Heart right ventricle (tissue), 16 donors: ENCODE results near the gene SPTBN1. TPM values are rescaled to one million over a fixed set of nuclear protein-coding genes. Genes with fewer than 3 reads are reported as not detected.

Experiments used
- ATAC-seq, 8 donors: fragments of 200-7000 bp; cut with Tn5 transposase; one replicate each; pipeline ENCODE4 v1.9.1; 2020; ENCODE audit warnings: mild to moderate bottlenecking in 8 of 8, moderate library complexity in 8 of 8, moderate number of reproducible peaks in 1 of 8
- DNase-seq, 2 donors: peaks; one replicate each; pipeline ENCODE4 v3.0.0-alpha.2; 2020
- H3K27ac ChIP-seq, 10 donors: fragments of 200-600 bp; sonication (generic) in 2 of 10; one replicate each; pipeline versions ENCODE4 v1.5.0 to v1.8.0; 2020 to 2022; ENCODE audit warnings: mild to moderate bottlenecking in 3 of 10
- H3K27me3 ChIP-seq, 7 donors: fragments of 200-600 bp; one replicate each; pipeline ENCODE4 v1.8.0; 2021 to 2022; ENCODE audit warnings: mild to moderate bottlenecking in 2 of 7
- H3K36me3 ChIP-seq, 9 donors: fragments of 200-600 bp; sonication (generic) in 1 of 9; one replicate each; pipeline versions ENCODE4 v1.5.0 to v1.8.0; 2020 to 2022; ENCODE audit warnings: mild to moderate bottlenecking in 2 of 9
- H3K4me1 ChIP-seq, 9 donors: fragments of 200-600 bp; sonication (generic) in 1 of 9; one replicate each; pipeline versions ENCODE4 v1.5.0 to v1.8.0; 2020 to 2022; ENCODE audit warnings: mild to moderate bottlenecking in 4 of 9
- H3K4me3 ChIP-seq, 10 donors: fragments of 200-600 bp; sonication (generic) in 2 of 10; one replicate each; pipeline versions ENCODE4 v1.5.0 to v1.8.0; 2020 to 2022; ENCODE audit warnings: mild to moderate bottlenecking in 7 of 10, moderate library complexity in 2 of 10
- H3K9me3 ChIP-seq, 11 donors: fragments of 200-600 bp in 10 of 11; sonication (generic) in 2 of 11; one replicate each; pipeline versions ENCODE4 v1.5.0 to v1.8.0; 2013 to 2022; ENCODE audit warnings: mild to moderate bottlenecking in 2 of 11, control low read depth in 1 of 11, moderate library complexity in 1 of 11
- CTCF ChIP-seq, 9 donors: fragments of 200-600 bp; sonication (generic) in 2 of 9; IDR thresholded peaks; one replicate each; pipeline versions ENCODE4 v1.5.0 to v1.8.0; 2021 to 2022; ENCODE audit warnings: antibody characterized with exemption in 9 of 9, mild to moderate bottlenecking in 5 of 9, moderate library complexity in 1 of 9
- WGBS, 2 donors: extraction: QIAGEN DNeasy Blood & Tissue Kit; methylation state at CpG; one replicate each; pipeline ENCODE4 v1.1.7; 2013; ENCODE audit warnings: inconsistent platforms in 1 of 2; 5-methylcytosine and 5-hydroxymethylcytosine counted together
- intact Hi-C, 10 donors: fragments of 100-400 bp; cut with DNase I; formaldehyde crosslinking; loops; one replicate each; pipeline versions ENCODE4 v1.11.1 to v1.14.2; 2022
- polyA plus RNA-seq, 2 donors: library from polyadenylated mRNA; stranded (reverse); fragments of 200-250 nt; gene quantifications; one replicate each; pipeline ENCODE4 v1.2.3, GENCODE V29; 2013
- total RNA-seq, 10 donors: library from RNA; stranded (reverse); fragmentation: NEBNext Ultra II Directional in 3 of 10; extraction: Animal tissue kit (Norgen Biotek cat#: 25700) in 3 of 10; gene quantifications; one replicate each; pipeline versions ENCODE4 v1.2.1 to v1.2.4, GENCODE V29; 2021 to 2023
- donor health status: Arrhythmogenic right ventricular cardiomyopathy.
- donor health status: ischemic (EF 13 %, LVEDD 7.1; RV severe dilation, severe dysfunction).
- donor health status: healthy with polysubstance abuse.
- donor health status: DM: no; HTN: yes; CAD: no.
- donor health status: DM: no; HTN: no; CAD: no.
- donor health status: ischemic (EF 25% LVEDD 6.9; RV normal size, moderate dysfunction).
- donor health status: ischemic (EF 25% LVEDD 5.7; RV mildly dilated, moderate dysfunction).
- donor health status: healthy.
- donor health status: DM: yes; HTN: yes; CAD: no.
- donor health status: Ischemic cardiomyopathy.
- donor health status: ischemic (EF 35%, LVEDD 5.7; RV mildly dilated, moderate dysfunction).
- donor health status: nonischemic (EF 11% LVEDD 7.7; RV severe dilation, severe dysfunction).
- donor health status: DM: yes; HTN: yes; CAD: no.
- donor health status: PGD.
- donor health status: ischemic (EF 29% LVEDD 5.4; RV normal size, mild dysfunction).
- donor health status: nonischemic (EF 23%, LVEDD 6.1; RV moderate dilation, normal function).

The SPTBN1 gene
- total and polyA plus RNA-seq, 12 donors: 91.1 to 643 (median 494) TPM

- 48 to 49% methylated on average over 2 of the region's 2 CpGs for WGBS, 2 donors
- ATAC-seq: peak; percentile 56 to 87 (median 73)
Measured at GRCh38 chr2:54423213-54423612, 32.9 kb upstream of the SPTBN1 start.

GRCh38 chr2:54424555-54425163, 31.5 kb upstream of the SPTBN1 start:
- no peaks in the 10 kb centered on the region for H3K36me3 ChIP-seq
- H3K4me3 ChIP-seq: no peak overlapping the region
- peaks cover 0 to 4% (median 0%) of the 10 kb centered on the region in 7 donors for H3K27me3 ChIP-seq
- peaks cover 0 to 8% (median 0%) of the 10 kb centered on the region in 11 donors for H3K9me3 ChIP-seq
- no peak for ATAC-seq
- intact Hi-C loops: loop anchor here in 3 of 10 donors (5.0 kb wide), 2 partner anchors 33 to 52 kb away; partner anchors contain the start of gene SPTBN1 (in 1 of the 3)
- no peak for DNase-seq
- H3K27ac ChIP-seq: peak overlapping the region in 1 of 10 donors; percentile 69
- WGBS, 2 donors: 76 to 86% methylated on average over 7 of the region's 7 CpGs
- peaks cover 7 to 87% (median 48%) of the 10 kb centered on the region in 9 donors for H3K4me1 ChIP-seq
- TF ChIP-seq CTCF (IDR thresholded peaks at IDR 0.05): no peak

More at GRCh38 chr2:54423213-54423612, 32.9 kb upstream of the SPTBN1 start:
- Histone ChIP-seq H3K4me3 (no peak overlapping the region), H3K27ac (peak overlapping the region; percentile 15 to 84 (median 58)), H3K9me3 (peaks cover 0 to 8% (median 0%) of the 10 kb centered on the region in 11 donors), H3K4me1 (peaks cover 8 to 87% (median 49%) of the 10 kb centered on the region in 9 donors), H3K27me3 (peaks cover 0 to 4% (median 0%) of the 10 kb centered on the region in 7 donors), H3K36me3 (no peaks in the 10 kb centered on the region)
- peak in 2 of 9 donors; percentile 18 to 41 for TF ChIP-seq CTCF (IDR thresholded peaks at IDR 0.05)
- intact Hi-C loops: loop anchor here in 2 of 10 donors (5.0 kb wide), 2 partner anchors 34 to 51 kb away; partner anchors contain the start of gene SPTBN1 (in 1 of the 2)
- DNase-seq: peak in 1 of 2 donors; percentile 61

GRCh38 chr2:54428108-54428831, 27.9 kb upstream of the SPTBN1 start:
- DNase-seq (peak in 1 of 2 donors; percentile 69), ATAC-seq (peak; percentile 22 to 72 (median 65))
- Histone ChIP-seq H3K9me3 (no peaks in the 10 kb centered on the region), H3K4me3 (no peak overlapping the region), H3K4me1 (peaks cover 20 to 97% (median 67%) of the 10 kb centered on the region in 9 donors), H3K27me3 (peaks cover 0 to 4% (median 0%) of the 10 kb centered on the region in 7 donors), H3K36me3 (no peaks in the 10 kb centered on the region), H3K27ac (peak overlapping the region; percentile 8 to 90 (median 81))
- WGBS, 2 donors: 40 to 54% methylated on average over 3 of the region's 3 CpGs
- no peak for TF ChIP-seq CTCF (IDR thresholded peaks at IDR 0.05)
- intact Hi-C loops: loop anchor here in 1 of 10 donors (5.0 kb wide), 1 partner anchor 56 kb away; no protein-coding TSS in a partner anchor

GRCh38 chr2:54429054-54429453, 27.1 kb upstream of the SPTBN1 start:
- H3K36me3 ChIP-seq: no peaks in the 10 kb centered on the region
- TF ChIP-seq CTCF (IDR thresholded peaks at IDR 0.05): no peak
- DNase-seq: no peak
- no peak overlapping the region for H3K4me3 ChIP-seq
- H3K27me3 ChIP-seq: peaks cover 0 to under 1% (median 0%) of the 10 kb centered on the region in 7 donors
- peak overlapping the region in 9 of 10 donors; percentile 73 to 90 (median 82) for H3K27ac ChIP-seq
- intact Hi-C loops: loop anchor here in 1 of 10 donors (5.0 kb wide), 1 partner anchor 57 kb away; no protein-coding TSS in a partner anchor
- no peaks in the 10 kb centered on the region for H3K9me3 ChIP-seq
- ATAC-seq: no peak
- 28 to 39% methylated on average over 5 of the region's 5 CpGs for WGBS, 2 donors
- H3K4me1 ChIP-seq: peaks cover 18 to 93% (median 60%) of the 10 kb centered on the region in 9 donors
